ENCODE results near the gene PSMD11.

The PSMD11 gene

GRCh38 chr17:32494621-32495358 lies 50.5 kb downstream of the PSMD11 start:
- peaks cover 9% of the 10 kb centered on the region for H3K36me3 ChIP-seq (ENCODE audit: insufficient read depth, insufficient read length, low read length)
- TF ChIP-seq SUZ12 (IDR thresholded peaks at IDR 0.05; ENCODE audit: extremely low read depth, insufficient read depth, insufficient read length), result no peak
- no peak for TF ChIP-seq ZNF274 (IDR thresholded peaks at IDR 0.05; ENCODE audit: low read depth, low read length)
- TF ChIP-seq YY1 (IDR thresholded peaks at IDR 0.05; ENCODE audit: insufficient read depth, insufficient read length), result no peak
- H3K27me3 ChIP-seq (ENCODE audit: insufficient read depth, insufficient read length), result no peaks in the 10 kb centered on the region
- no peak overlapping the region for H3K9ac ChIP-seq (ENCODE audit: insufficient read length, low read depth)
- H3K4me1 ChIP-seq (ENCODE audit: insufficient read depth, insufficient read length), result peaks cover 13% of the 10 kb centered on the region
- H3K4me3 ChIP-seq (ENCODE audit: insufficient read length, low read depth), result no peak overlapping the region
- DNase-seq (ENCODE audit: low read depth, low spot score), result no peak
- no peaks in the 10 kb centered on the region for H3K9me3 ChIP-seq (ENCODE audit: insufficient read depth, low read length)

GRCh38 chr17:32495359-32496231 lies 51.3 kb downstream of the PSMD11 start:
- H3K9me3 ChIP-seq (ENCODE audit: insufficient read depth, low read length), result no peaks in the 10 kb centered on the region
- H3K36me3 ChIP-seq (ENCODE audit: insufficient read depth, insufficient read length, low read length), result peaks cover 2% of the 10 kb centered on the region
- no peaks in the 10 kb centered on the region for H3K27me3 ChIP-seq (ENCODE audit: insufficient read depth, insufficient read length)
- peaks cover 13% of the 10 kb centered on the region for H3K4me1 ChIP-seq (ENCODE audit: insufficient read depth, insufficient read length)
- H3K4me3 ChIP-seq (ENCODE audit: insufficient read length, low read depth), result no peak overlapping the region
- no peak for TF ChIP-seq YY1 (IDR thresholded peaks at IDR 0.05; ENCODE audit: insufficient read depth, insufficient read length)
- TF ChIP-seq SUZ12 (IDR thresholded peaks at IDR 0.05; ENCODE audit: extremely low read depth, insufficient read depth, insufficient read length), result no peak
- no peak for TF ChIP-seq ZNF274 (IDR thresholded peaks at IDR 0.05; ENCODE audit: low read depth, low read length)
- peak overlapping the region; percentile 21 for H3K9ac ChIP-seq (ENCODE audit: insufficient read length, low read depth)
- no peak for DNase-seq (ENCODE audit: low read depth, low spot score)

GRCh38 chr17:32496395-32497073 lies 52.2 kb downstream of the PSMD11 start:
- H3K27me3 ChIP-seq (ENCODE audit: insufficient read depth, insufficient read length), result no peaks in the 10 kb centered on the region
- H3K9ac ChIP-seq (ENCODE audit: insufficient read length, low read depth), result no peak overlapping the region
- H3K9me3 ChIP-seq (ENCODE audit: insufficient read depth, low read length), result no peaks in the 10 kb centered on the region
- H3K4me3 ChIP-seq (ENCODE audit: insufficient read length, low read depth), result no peak overlapping the region
- peaks cover 13% of the 10 kb centered on the region for H3K4me1 ChIP-seq (ENCODE audit: insufficient read depth, insufficient read length)
- DNase-seq (ENCODE audit: low read depth, low spot score), result no peak
- TF ChIP-seq YY1 (IDR thresholded peaks at IDR 0.05; ENCODE audit: insufficient read depth, insufficient read length) (no peak), ZNF274 (IDR thresholded peaks at IDR 0.05; ENCODE audit: low read depth, low read length) (no peak), SUZ12 (IDR thresholded peaks at IDR 0.05; ENCODE audit: extremely low read depth, insufficient read depth, insufficient read length) (no peak)
- H3K36me3 ChIP-seq (ENCODE audit: insufficient read depth, insufficient read length, low read length), result no peaks in the 10 kb centered on the region

- peaks cover 13% of the 10 kb centered on the region for H3K4me1 ChIP-seq (ENCODE audit: insufficient read depth, insufficient read length)
- H3K9me3 ChIP-seq (ENCODE audit: insufficient read depth, low read length), result no peaks in the 10 kb centered on the region
- no peak for DNase-seq (ENCODE audit: low read depth, low spot score)
- no peaks in the 10 kb centered on the region for H3K27me3 ChIP-seq (ENCODE audit: insufficient read depth, insufficient read length)
- no peak for TF ChIP-seq YY1 (IDR thresholded peaks at IDR 0.05; ENCODE audit: insufficient read depth, insufficient read length)
- TF ChIP-seq SUZ12 (IDR thresholded peaks at IDR 0.05; ENCODE audit: extremely low read depth, insufficient read depth, insufficient read length), result no peak
- no peak for TF ChIP-seq ZNF274 (IDR thresholded peaks at IDR 0.05; ENCODE audit: low read depth, low read length)
- no peaks in the 10 kb centered on the region for H3K36me3 ChIP-seq (ENCODE audit: insufficient read depth, insufficient read length, low read length)
- no peak overlapping the region for H3K9ac ChIP-seq (ENCODE audit: insufficient read length, low read depth)
- no peak overlapping the region for H3K4me3 ChIP-seq (ENCODE audit: insufficient read length, low read depth)
These were observed 53.3 kb downstream of the PSMD11 start for GRCh38 chr17:32497431-32498205.

- TF ChIP-seq ZNF274 (IDR thresholded peaks at IDR 0.05; ENCODE audit: low read depth, low read length), result no peak
- TF ChIP-seq SUZ12 (IDR thresholded peaks at IDR 0.05; ENCODE audit: extremely low read depth, insufficient read depth, insufficient read length), result no peak
- TF ChIP-seq YY1 (IDR thresholded peaks at IDR 0.05; ENCODE audit: insufficient read depth, insufficient read length), result no peak
- no peaks in the 10 kb centered on the region for H3K9me3 ChIP-seq (ENCODE audit: insufficient read depth, low read length)
- H3K9ac ChIP-seq (ENCODE audit: insufficient read length, low read depth), result no peak overlapping the region
- H3K4me3 ChIP-seq (ENCODE audit: insufficient read length, low read depth), result no peak overlapping the region
- H3K4me1 ChIP-seq (ENCODE audit: insufficient read depth, insufficient read length), result peaks cover 14% of the 10 kb centered on the region
- no peaks in the 10 kb centered on the region for H3K36me3 ChIP-seq (ENCODE audit: insufficient read depth, insufficient read length, low read length)
- no peak for DNase-seq (ENCODE audit: low read depth, low spot score)
- no peaks in the 10 kb centered on the region for H3K27me3 ChIP-seq (ENCODE audit: insufficient read depth, insufficient read length)
These were observed 54.1 kb downstream of the PSMD11 start for GRCh38 chr17:32498391-32498790.

GRCh38 chr17:32502013-32502412 lies 57.7 kb downstream of the PSMD11 start:
- Histone ChIP-seq H3K9ac (ENCODE audit: insufficient read length, low read depth) (no peak overlapping the region), H3K27me3 (ENCODE audit: insufficient read depth, insufficient read length) (no peaks in the 10 kb centered on the region), H3K36me3 (ENCODE audit: insufficient read depth, insufficient read length, low read length) (no peaks in the 10 kb centered on the region), H3K9me3 (ENCODE audit: insufficient read depth, low read length) (no peaks in the 10 kb centered on the region), H3K4me1 (ENCODE audit: insufficient read depth, insufficient read length) (peaks cover 12% of the 10 kb centered on the region), H3K4me3 (ENCODE audit: insufficient read length, low read depth) (no peak overlapping the region)
- no peak for DNase-seq (ENCODE audit: low read depth, low spot score)
- TF ChIP-seq ZNF274 (IDR thresholded peaks at IDR 0.05; ENCODE audit: low read depth, low read length), result no peak

Data from NT2/D1 (cell line).